ENCODE data around the gene TMEM9B. TPM values are rescaled to one million over a fixed set of nuclear protein-coding genes. Genes with fewer than 3 reads are reported as not detected.
A peak's percentile ranks its signal among the peaks of the same experiment; 100 is the strongest.

Gene TMEM9B
- polyA plus RNA-seq, 3 donors: 25.5 to 149 (median 141) TPM

DNA sequence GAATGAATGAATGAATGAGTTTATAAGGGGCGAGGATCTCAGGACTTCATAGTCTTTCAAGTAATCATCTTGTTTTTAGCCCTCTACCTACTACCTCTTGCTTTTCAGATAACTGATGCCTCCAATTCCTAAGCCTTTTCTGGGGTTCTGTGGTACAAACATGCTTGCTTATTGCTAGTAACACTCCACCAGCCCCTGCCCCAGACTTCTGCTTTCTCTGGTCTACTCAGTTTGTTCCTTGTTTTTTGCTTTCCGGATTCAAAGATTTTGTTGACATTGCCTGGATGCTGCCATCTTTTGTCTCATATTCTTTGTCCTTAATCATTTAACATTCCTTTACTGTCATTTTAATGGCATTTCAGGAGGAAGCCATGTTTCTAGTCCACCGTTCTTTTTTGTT, 8.9 kb upstream of the TMEM9B start:
- H3K4me3 Mint-ChIP-seq: no peak overlapping the region
- peaks cover 0 to 3% (median 1%) of the 10 kb centered on the region in 3 donors for H3K27me3 Mint-ChIP-seq (ENCODE audit: low read depth in 3 of 3)

GRCh38 chr11:8971924-8972316, 7.7 kb upstream of the TMEM9B start:
- H3K36me3 ChIP-seq (replicated peaks in 1 of 2; ENCODE audit: control insufficient read depth in 1 of 2, insufficient read depth in 2 of 2, low read length in 2 of 2): no peaks in the 10 kb centered on the region
- Mint-ChIP-seq H3K9me3 (no peaks in the 10 kb centered on the region), H3K4me1 (peaks cover 9% of the 10 kb centered on the region), H3K27ac (no peak overlapping the region), H3K4me3 (no peak overlapping the region), H3K36me3 (peaks cover 0 to 6% of the 10 kb centered on the region in 2 donors), H3K27me3 (ENCODE audit: low read depth in 3 of 3) (peaks cover 0 to 3% (median 1%) of the 10 kb centered on the region in 3 donors)
- DNase-seq: no peak
- no peaks in the 10 kb centered on the region for H3K4me1 ChIP-seq (ENCODE audit: control insufficient read depth in 1 of 2, insufficient read depth in 2 of 2, low read length in 2 of 2)
- no peaks in the 10 kb centered on the region for H3K79me2 ChIP-seq (ENCODE audit: insufficient read depth, low read length)
- H3K4me2 ChIP-seq (replicated peaks; ENCODE audit: extremely low read depth, low read length, poor library complexity, severe bottlenecking): no peak overlapping the region
- no peak overlapping the region for H3K9ac ChIP-seq (ENCODE audit: insufficient read depth, low read length, poor library complexity, severe bottlenecking)
- no peak for TF ChIP-seq CTCF (IDR thresholded peaks at IDR 0.05)
- H3K27ac ChIP-seq (ENCODE audit: low read depth in 1 of 2, low read length in 2 of 2): no peak overlapping the region
- no peaks in the 10 kb centered on the region for H4K20me1 ChIP-seq (ENCODE audit: insufficient read depth, low read length)
- H2AFZ ChIP-seq (ENCODE audit: insufficient read depth, low read depth, low read length, poor library complexity, severe bottlenecking): no peak overlapping the region
- intact Hi-C loops (cut with micrococcal nuclease): no loop called here
- WGBS (ENCODE audit: insufficient coverage): 100% methylated on average over 1 of the region's 1 CpG
- H3K27me3 ChIP-seq (ENCODE audit: control insufficient read depth in 2 of 2, insufficient read depth in 2 of 2, low read length in 2 of 2): no peaks in the 10 kb centered on the region
- no peaks in the 10 kb centered on the region for H3K9me3 ChIP-seq (replicated peaks in 1 of 2; ENCODE audit: control insufficient read depth in 1 of 2, insufficient read depth in 1 of 2, low read length in 2 of 2)
- no peak overlapping the region for H3K4me3 ChIP-seq (replicated peaks in 1 of 3; ENCODE audit: low read depth in 2 of 3, low read length in 3 of 3)

More for the DNA sequence above, 8.9 kb upstream of the TMEM9B start:
- H2AFZ ChIP-seq (ENCODE audit: insufficient read depth, low read depth, low read length, poor library complexity, severe bottlenecking): no peak overlapping the region
- no peaks in the 10 kb centered on the region for H3K27me3 ChIP-seq (ENCODE audit: control insufficient read depth in 2 of 2, insufficient read depth in 2 of 2, low read length in 2 of 2)
- no peaks in the 10 kb centered on the region for H3K79me2 ChIP-seq (ENCODE audit: insufficient read depth, low read length)
- Mint-ChIP-seq H3K36me3 (peaks cover 0 to 3% of the 10 kb centered on the region in 2 donors), H3K9me3 (no peaks in the 10 kb centered on the region), H3K27ac (peak overlapping the region in 3 of 7 donors; percentile 59 to 74 (median 64)), H3K4me1 (peaks cover 5% of the 10 kb centered on the region)
- H3K36me3 ChIP-seq (replicated peaks in 1 of 2; ENCODE audit: control insufficient read depth in 1 of 2, insufficient read depth in 2 of 2, low read length in 2 of 2): no peaks in the 10 kb centered on the region
- H3K9me3 ChIP-seq (replicated peaks in 1 of 2; ENCODE audit: control insufficient read depth in 1 of 2, insufficient read depth in 1 of 2, low read length in 2 of 2): no peaks in the 10 kb centered on the region
- H3K4me2 ChIP-seq (replicated peaks; ENCODE audit: extremely low read depth, low read length, poor library complexity, severe bottlenecking): no peak overlapping the region
- H4K20me1 ChIP-seq (ENCODE audit: insufficient read depth, low read length): no peaks in the 10 kb centered on the region
- DNase-seq: peak in 1 of 3 donors; percentile 20
- no peak for TF ChIP-seq CTCF (IDR thresholded peaks at IDR 0.05)
- WGBS (ENCODE audit: insufficient coverage): 32% methylated on average over 2 of the region's 3 CpGs
- no peak overlapping the region for H3K27ac ChIP-seq (ENCODE audit: low read depth in 1 of 2, low read length in 2 of 2)
- no peak overlapping the region for H3K4me3 ChIP-seq (replicated peaks in 1 of 3; ENCODE audit: low read depth in 2 of 3, low read length in 3 of 3)
- H3K9ac ChIP-seq (ENCODE audit: insufficient read depth, low read length, poor library complexity, severe bottlenecking): no peak overlapping the region
- intact Hi-C loops (cut with micrococcal nuclease): no loop called here
- H3K4me1 ChIP-seq (ENCODE audit: control insufficient read depth in 1 of 2, insufficient read depth in 2 of 2, low read length in 2 of 2): no peaks in the 10 kb centered on the region

All from CD14-positive monocyte (primary cell).